Spleen (tissue), 11 donors: ENCODE data around the gene USP34. TPM values are rescaled to one million over a fixed set of nuclear protein-coding genes. Genes with fewer than 3 reads are reported as not detected.

Source experiments
- DNase-seq: peaks from one replicate; pipeline ENCODE4 v3.0.0-alpha.2; 2020
- H3K27ac ChIP-seq, 8 donors: fragments of 200-600 bp; sonication (generic) in 7 of 8; 1 replicate in 4 of 8; 2 replicates in 4 of 8; pipeline versions ENCODE4 v1.5.0 to v1.8.0; 2016 to 2021; ENCODE audit warnings: inconsistent platforms in 4 of 8, mild to moderate bottlenecking in 4 of 8, moderate library complexity in 1 of 8
- H3K27me3 ChIP-seq, 7 donors: fragments of 200-600 bp; sonication (generic) in 6 of 7; replicated peaks in 1 of 7; 1 replicate in 4 of 7; 2 replicates in 3 of 7; pipeline versions ENCODE4 v1.5.0 to v1.8.0; 2016 to 2021; ENCODE audit warnings: inconsistent platforms in 3 of 7, mild to moderate bottlenecking in 1 of 7
- H3K36me3 ChIP-seq, 6 donors: fragments of 200-600 bp; sonication (generic) in 5 of 6; 1 replicate in 4 of 6; 2 replicates in 2 of 6; pipeline versions ENCODE4 v1.5.0 to v1.8.0; 2016 to 2021; ENCODE audit warnings: inconsistent platforms in 2 of 6
- H3K4me1 ChIP-seq, 6 donors: fragments of 200-600 bp; sonication (generic) in 5 of 6; 1 replicate in 3 of 6; 2 replicates in 3 of 6; pipeline versions ENCODE4 v1.5.0 to v1.8.0; 2016 to 2021; ENCODE audit warnings: inconsistent platforms in 3 of 6
- H3K4me3 ChIP-seq, 8 donors: fragments of 200-600 bp; sonication (generic) in 7 of 8; 1 replicate in 4 of 8; 2 replicates in 4 of 8; pipeline versions ENCODE4 v1.5.0 to v1.8.0; 2016 to 2021; ENCODE audit warnings: inconsistent platforms in 4 of 8, mild to moderate bottlenecking in 4 of 8, moderate library complexity in 2 of 8
- H3K9me3 ChIP-seq, 8 donors: fragments of 200-600 bp; sonication (generic) in 7 of 8; 1 replicate in 4 of 8; 2 replicates in 4 of 8; pipeline versions ENCODE4 v1.5.0 to v1.8.0; 2016 to 2021; ENCODE audit warnings: inconsistent platforms in 4 of 8
- POLR2A ChIP-seq, 3 donors: fragments of 450-650 bp; IDR thresholded peaks; one replicate each; pipeline ENCODE4 v1.5.1; 2017; ENCODE audit warnings: antibody characterized with exemption in 3 of 3, mild to moderate bottlenecking in 1 of 3
- POLR2AphosphoS5 ChIP-seq, 3 donors: sonication (generic); formaldehyde crosslinking; IDR thresholded peaks; one replicate each; pipeline ENCODE4 v1.5.1; 2017; ENCODE audit warnings: antibody characterized with exemption in 3 of 3
- WGBS, 5 donors: extraction: QIAGEN DNeasy Blood & Tissue Kit in 3 of 5; methylation state at CpG; one replicate each; pipeline versions ENCODE4 v1.1.5 to v1.1.7; 2013 to 2018; 5-methylcytosine and 5-hydroxymethylcytosine counted together
- intact Hi-C: fragments of 100-400 bp; cut with DNase I; formaldehyde crosslinking; loops from one replicate; pipeline ENCODE4 v1.15.0; 2023; ENCODE audit warnings: low total_unique reads
- polyA plus RNA-seq, 3 donors: library from polyadenylated mRNA; stranded (reverse); fragments of 200-250 nt; gene quantifications; one replicate each; pipeline ENCODE4 v1.2.1, GENCODE V29; 2013
- total RNA-seq, 7 donors: library from RNA; depleted of rRNA in 3 of 7; stranded (reverse); fragments of >200 nt in 3 of 7; fragmentation: NEBNext Ultra II Directional in 4 of 7; extraction: Animal tissue kit (Norgen Biotek cat#: 25700) in 4 of 7; gene quantifications; one replicate each; pipeline versions ENCODE4 v1.1.0 to v1.2.1, GENCODE V29; 2016 to 2021
- TF ChIP-seq, protein P1 (sequence below), 11 experiments: fragments of 200-600 bp in 7 of 11; fragments of 450-650 bp in 4 of 11; sonication (generic) in 4 of 11; IDR thresholded peaks in 8 of 11; conservative IDR thresholded peaks in 3 of 11; 1 replicate in 7 of 11; 2 replicates in 4 of 11; pipeline versions ENCODE4 v1.4.0 to v1.8.0; 2016 to 2021; ENCODE audit warnings: antibody characterized with exemption in 11 of 11, inconsistent platforms in 4 of 11, mild to moderate bottlenecking in 1 of 11
- donor health status: healthy with polysubstance abuse.
- donor health status: DM: no; HTN: no; CAD: no; lungs with moderate emphysema.
- donor health status: DM: no; HTN: no; CAD: no.
- donor health status: Bipolar disorder and iron deficiency.
- donor health status: healthy.
- donor health status: DM: no; HTN: no; CAD: no.
- donor health status: DM: yes; HTN: yes; CAD: no.

Gene USP34
- total and polyA plus RNA-seq, 10 donors, result 52.1 to 222 (median 142) TPM

DNA sequence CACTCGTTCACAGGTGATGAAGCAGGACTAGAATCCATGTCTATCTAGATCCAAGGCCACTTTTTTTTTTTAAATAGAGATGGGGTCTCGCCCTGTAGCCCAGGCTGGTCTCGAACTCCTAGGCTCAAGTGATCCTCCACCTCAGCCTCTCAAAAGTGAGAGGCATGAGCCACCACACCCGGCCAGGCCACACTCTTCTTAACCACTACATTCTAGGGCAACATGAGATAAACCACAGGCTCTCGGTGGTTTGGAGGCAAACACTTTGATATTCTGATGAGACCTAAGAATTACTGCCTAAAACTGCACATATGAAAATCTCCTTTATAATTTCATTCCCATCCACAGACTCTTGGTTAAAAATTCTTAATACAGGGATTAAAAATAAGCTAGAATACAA is 51.8 kb downstream of the USP34 start:
- H3K4me1 ChIP-seq, result peaks cover 19 to 78% (median 55%) of the 10 kb centered on the region in 6 donors
- intact Hi-C loops, result no loop called here
- no peaks in the 10 kb centered on the region for H3K9me3 ChIP-seq
- H3K36me3 ChIP-seq, result peaks cover 0 to 18% (median 3%) of the 10 kb centered on the region in 6 donors
- no peak overlapping the region for H3K4me3 ChIP-seq
- H3K27ac ChIP-seq, result peak overlapping the region in 2 of 8 donors; percentile 9 to 26
- no peak for DNase-seq
- H3K27me3 ChIP-seq, result no peaks in the 10 kb centered on the region
- 62 to 77% (median 64%) methylated on average over 5 of the region's 5 CpGs for WGBS, 5 donors
- no peak for TF ChIP-seq POLR2AphosphoS5 (IDR thresholded peaks at IDR 0.05)
- TF ChIP-seq, protein P1, sequence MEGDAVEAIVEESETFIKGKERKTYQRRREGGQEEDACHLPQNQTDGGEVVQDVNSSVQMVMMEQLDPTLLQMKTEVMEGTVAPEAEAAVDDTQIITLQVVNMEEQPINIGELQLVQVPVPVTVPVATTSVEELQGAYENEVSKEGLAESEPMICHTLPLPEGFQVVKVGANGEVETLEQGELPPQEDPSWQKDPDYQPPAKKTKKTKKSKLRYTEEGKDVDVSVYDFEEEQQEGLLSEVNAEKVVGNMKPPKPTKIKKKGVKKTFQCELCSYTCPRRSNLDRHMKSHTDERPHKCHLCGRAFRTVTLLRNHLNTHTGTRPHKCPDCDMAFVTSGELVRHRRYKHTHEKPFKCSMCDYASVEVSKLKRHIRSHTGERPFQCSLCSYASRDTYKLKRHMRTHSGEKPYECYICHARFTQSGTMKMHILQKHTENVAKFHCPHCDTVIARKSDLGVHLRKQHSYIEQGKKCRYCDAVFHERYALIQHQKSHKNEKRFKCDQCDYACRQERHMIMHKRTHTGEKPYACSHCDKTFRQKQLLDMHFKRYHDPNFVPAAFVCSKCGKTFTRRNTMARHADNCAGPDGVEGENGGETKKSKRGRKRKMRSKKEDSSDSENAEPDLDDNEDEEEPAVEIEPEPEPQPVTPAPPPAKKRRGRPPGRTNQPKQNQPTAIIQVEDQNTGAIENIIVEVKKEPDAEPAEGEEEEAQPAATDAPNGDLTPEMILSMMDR (IDR thresholded peaks at IDR 0.05 in 8 of 11, conservative IDR thresholded peaks at IDR 0.05 in 3 of 11), result no peak
- TF ChIP-seq POLR2A (IDR thresholded peaks at IDR 0.05), result no peak

DNA sequence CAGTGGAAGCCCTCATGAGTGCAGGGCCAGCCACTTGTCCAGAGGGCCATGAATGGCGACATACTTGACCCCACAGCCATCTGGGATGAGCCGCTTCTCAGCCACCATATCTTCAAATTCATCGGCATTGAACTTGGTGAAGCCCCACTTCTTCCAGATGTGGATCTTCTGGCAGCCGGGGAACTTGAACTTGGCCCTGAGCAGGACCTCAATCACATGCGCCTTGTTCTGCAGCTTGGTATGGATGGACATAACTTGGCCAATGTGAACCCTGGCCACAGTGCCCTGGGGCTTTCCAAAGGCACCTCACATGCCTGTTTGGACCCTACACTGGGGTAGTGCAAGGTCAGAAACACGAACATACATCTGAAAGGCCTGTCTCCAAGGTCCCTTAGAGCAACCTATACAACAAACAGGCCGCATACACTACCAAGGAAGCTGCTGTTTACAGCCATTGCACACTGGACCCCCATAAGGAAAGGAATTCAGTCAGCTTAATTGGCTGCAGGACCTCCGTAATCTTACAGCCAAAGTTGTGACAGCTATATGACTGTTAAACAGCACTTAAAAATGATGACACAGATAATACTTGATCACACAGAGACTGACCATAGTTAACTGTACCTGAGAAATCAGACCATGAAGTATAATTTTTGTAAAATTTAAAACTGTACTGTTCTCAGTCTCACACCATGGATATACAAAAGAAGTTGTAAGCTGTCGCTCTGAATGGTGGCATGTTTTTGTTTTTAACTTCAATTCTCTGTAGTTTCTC is 53.8 kb downstream of the USP34 start:
- intact Hi-C loops, result no loop called here
- H3K27ac ChIP-seq, result no peak overlapping the region
- H3K4me3 ChIP-seq, result no peak overlapping the region
- TF ChIP-seq, protein P1 (IDR thresholded peaks at IDR 0.05 in 8 of 11, conservative IDR thresholded peaks at IDR 0.05 in 3 of 11), result no peak
- TF ChIP-seq POLR2A (IDR thresholded peaks at IDR 0.05) (no peak), POLR2AphosphoS5 (IDR thresholded peaks at IDR 0.05) (no peak)
- peaks cover 14 to 68% (median 36%) of the 10 kb centered on the region in 6 donors for H3K4me1 ChIP-seq
- DNase-seq, result no peak
- peaks cover 0 to 18% (median 3%) of the 10 kb centered on the region in 6 donors for H3K36me3 ChIP-seq
- no peaks in the 10 kb centered on the region for H3K9me3 ChIP-seq
- 91 to 97% (median 96%) methylated on average over 9 of the region's 9 CpGs for WGBS, 5 donors
- H3K27me3 ChIP-seq, result no peaks in the 10 kb centered on the region

DNA sequence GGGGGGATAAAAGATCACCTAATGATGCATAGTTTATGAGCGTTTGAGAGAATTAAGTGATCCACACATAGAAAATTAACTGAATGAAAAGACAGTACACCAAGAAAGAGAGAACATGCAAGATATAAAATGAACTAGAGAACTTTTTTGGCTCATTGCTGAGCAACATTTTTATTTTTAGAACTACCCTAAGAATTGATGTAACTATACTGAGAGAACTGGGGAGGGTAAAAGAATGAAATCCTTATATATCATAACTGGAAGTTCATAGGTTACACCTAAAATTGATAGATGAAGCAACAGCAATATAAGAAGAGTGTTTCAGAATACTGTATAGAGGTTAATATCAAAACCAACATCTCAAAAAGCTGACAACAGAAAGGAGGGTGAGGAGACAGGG is 55.6 kb downstream of the USP34 start:
- Histone ChIP-seq H3K9me3 (no peaks in the 10 kb centered on the region), H3K4me1 (peaks cover under 1 to 68% (median 25%) of the 10 kb centered on the region in 6 donors), H3K36me3 (peaks cover 0 to 20% (median 4%) of the 10 kb centered on the region in 6 donors), H3K27ac (no peak overlapping the region), H3K4me3 (no peak overlapping the region), H3K27me3 (no peaks in the 10 kb centered on the region)
- DNase-seq, result no peak
- WGBS, 5 donors, result 89 to 97% (median 93%) methylated on average over 1 of the region's 1 CpG
- intact Hi-C loops, result no loop called here
- TF ChIP-seq, protein P1 (IDR thresholded peaks at IDR 0.05 in 8 of 11, conservative IDR thresholded peaks at IDR 0.05 in 3 of 11), result no peak
- TF ChIP-seq POLR2AphosphoS5 (IDR thresholded peaks at IDR 0.05) (no peak), POLR2A (IDR thresholded peaks at IDR 0.05) (no peak)

DNA sequence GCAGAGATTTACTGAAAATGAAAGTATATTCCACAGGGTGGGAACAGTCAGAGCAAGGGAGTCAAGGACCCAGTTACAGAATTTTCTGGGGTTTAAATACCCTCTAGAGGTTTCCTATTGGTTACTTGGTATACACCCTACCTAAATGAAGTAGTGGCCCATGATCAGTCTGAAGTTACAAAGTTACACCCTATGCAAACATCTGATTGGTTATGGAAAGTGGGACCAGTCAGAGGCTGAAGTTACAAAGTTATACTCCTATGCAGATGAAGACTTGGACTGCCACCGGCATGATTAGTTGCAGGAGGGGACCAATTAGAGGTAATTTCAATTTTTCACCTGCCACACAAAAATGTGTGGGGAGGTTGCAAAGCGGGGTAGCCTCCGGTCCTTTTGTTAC is 56.2 kb downstream of the USP34 start:
- Histone ChIP-seq H3K9me3 (no peaks in the 10 kb centered on the region), H3K4me3 (no peak overlapping the region), H3K27me3 (no peaks in the 10 kb centered on the region), H3K36me3 (peaks cover 0 to 26% (median 5%) of the 10 kb centered on the region in 6 donors), H3K27ac (no peak overlapping the region), H3K4me1 (peaks cover 0 to 65% (median 20%) of the 10 kb centered on the region in 6 donors)
- WGBS, 5 donors, result 94 to 99% (median 98%) methylated on average over 3 of the region's 3 CpGs
- DNase-seq, result no peak
- intact Hi-C loops, result no loop called here
- TF ChIP-seq, protein P1 (IDR thresholded peaks at IDR 0.05 in 8 of 11, conservative IDR thresholded peaks at IDR 0.05 in 3 of 11), result no peak
- TF ChIP-seq POLR2A (IDR thresholded peaks at IDR 0.05) (no peak), POLR2AphosphoS5 (IDR thresholded peaks at IDR 0.05) (no peak)
